ENCODE data around the gene SERPINB10.

The SERPINB10 gene

GRCh38 chr18:63951302-63951705, 43.5 kb downstream of the SERPINB10 start:
- DNase-seq = peak in 1 of 5 experiments; percentile 48

DNA sequence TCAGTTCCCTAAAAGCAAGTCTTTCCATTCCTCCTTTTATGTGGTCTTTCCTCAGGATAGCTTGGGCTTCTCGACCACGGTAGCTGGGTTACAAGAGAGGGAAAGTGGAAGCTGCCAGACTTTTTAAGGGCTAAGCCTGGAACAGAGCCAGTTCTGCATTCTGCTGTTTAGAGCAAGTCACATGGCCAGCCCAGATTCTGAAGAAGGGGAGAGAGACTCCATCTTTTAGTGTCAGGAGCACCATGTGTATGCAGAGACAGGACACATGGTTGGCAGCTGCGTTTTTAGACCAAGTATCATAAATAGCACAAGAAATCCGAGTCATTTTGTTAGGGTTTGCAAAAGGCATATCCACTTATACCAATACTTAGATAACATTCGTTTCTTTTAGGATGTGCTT, 46.1 kb downstream of the SERPINB10 start:
- no peak for DNase-seq

GRCh38 chr18:63956755-63957154, 49.0 kb downstream of the SERPINB10 start:
- DNase-seq = no peak

DNA sequence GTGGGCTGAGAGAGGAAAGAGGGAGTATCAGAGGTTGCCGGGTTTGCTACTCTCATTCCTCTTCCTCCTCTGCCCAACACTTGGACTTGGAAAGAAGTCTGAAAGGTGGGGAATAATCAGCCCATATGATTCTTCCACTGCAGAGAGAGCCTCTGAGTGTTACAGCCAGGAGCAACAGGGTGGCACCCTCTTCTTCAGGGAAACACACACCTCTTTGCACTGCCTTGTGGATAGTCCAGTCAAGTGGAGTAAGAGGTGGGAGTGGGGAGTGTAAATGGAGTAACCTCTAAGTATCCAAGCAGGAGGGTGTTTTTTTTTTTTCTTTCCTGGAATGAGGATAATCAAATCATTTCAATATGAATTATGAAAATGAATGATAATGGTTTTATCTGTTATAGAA, 53.1 kb downstream of the SERPINB10 start:
- DNase-seq = no peak

DNA sequence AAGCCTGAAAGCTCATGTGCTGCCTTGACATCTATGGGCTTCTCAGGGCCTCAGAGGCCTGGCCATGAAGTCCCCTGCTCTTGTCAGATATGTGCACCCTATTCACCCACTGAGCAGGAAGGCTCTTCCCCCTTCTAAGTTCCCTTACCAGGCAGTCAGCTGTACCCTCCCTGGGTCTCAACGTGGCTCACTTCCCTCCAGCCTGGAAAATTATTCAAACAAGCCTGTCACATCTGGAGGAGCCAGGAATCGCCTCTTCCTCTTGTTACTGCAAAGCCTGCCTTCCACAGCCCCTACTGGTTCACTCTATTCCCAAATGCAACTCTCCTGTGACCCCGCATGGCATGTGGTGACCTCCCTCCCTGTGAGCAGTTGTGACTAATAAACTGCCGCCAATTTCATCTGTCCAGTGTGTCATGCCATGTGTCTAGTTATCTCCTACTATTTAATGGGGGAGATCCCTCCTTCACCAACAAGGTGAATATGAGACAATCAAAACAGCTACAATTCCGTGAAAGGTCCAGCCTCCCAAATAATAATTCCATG, 53.8 kb downstream of the SERPINB10 start:
- no peak for DNase-seq

- DNase-seq = no peak
These were observed 54.4 kb downstream of the SERPINB10 start for GRCh38 chr18:63962137-63962536.

GRCh38 chr18:63963615-63964256, 56.0 kb downstream of the SERPINB10 start:
- peak in 3 of 5 experiments; percentile 24 to 69 (median 34) for DNase-seq

GRCh38 chr18:63964908-63965307, 57.1 kb downstream of the SERPINB10 start:
- DNase-seq = no peak

GRCh38 chr18:63965716-63966330, 58.1 kb downstream of the SERPINB10 start:
- no peak for DNase-seq

GRCh38 chr18:63969942-63970808, 62.4 kb downstream of the SERPINB10 start, which contains the start of gene SERPINB8:
Gene SERPINB8 (plus strand): TSS chr18:63970081. CDS start chr18:63978309, 8,228 bp downstream.
- peak; percentile 58 to 92 (median 67) for DNase-seq

- DNase-seq = no peak
These were observed 63.0 kb downstream of the SERPINB10 start for GRCh38 chr18:63970809-63971205.

GRCh38 chr18:63971320-63972001, 63.7 kb downstream of the SERPINB10 start:
- no peak for DNase-seq

DNA sequence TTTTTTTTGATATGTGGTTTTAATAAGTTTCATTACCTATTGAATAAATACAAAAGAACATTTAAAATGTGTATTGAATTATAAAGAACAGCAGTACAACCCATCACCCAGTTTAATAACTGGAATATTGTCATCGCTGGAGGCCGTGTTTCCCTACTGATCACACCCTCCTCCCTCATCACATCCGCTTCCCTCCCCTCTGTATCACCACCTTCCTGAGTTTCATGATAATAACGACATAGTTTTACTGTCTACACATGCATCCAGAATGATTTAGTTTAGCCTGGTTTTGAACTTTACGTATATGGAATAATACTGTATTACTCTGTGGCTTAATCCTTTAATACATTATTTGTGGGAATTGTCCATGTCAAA, 64.2 kb downstream of the SERPINB10 start:
- no peak for DNase-seq

DNA sequence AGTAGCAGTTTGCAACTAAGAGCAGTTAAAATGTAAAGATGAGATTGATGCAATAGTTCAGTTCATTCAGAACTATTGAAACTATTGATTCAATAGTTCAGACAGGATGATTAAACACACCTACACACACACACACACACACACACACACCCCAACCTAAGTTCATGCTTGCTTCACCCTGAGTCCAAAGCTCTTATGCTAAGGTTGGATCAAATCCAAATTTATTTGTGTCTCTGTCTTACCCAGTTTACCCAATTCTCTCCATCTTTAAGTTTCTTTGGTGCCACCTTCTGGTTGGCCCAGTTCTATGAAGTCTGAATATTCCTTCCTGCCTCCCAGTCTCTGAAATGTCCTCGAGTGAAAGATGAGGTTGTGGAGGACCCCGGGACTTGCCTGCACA, 67.2 kb downstream of the SERPINB10 start:
- DNase-seq = peak in 1 of 5 experiments; percentile 33

GRCh38 chr18:63975628-63976027, 67.9 kb downstream of the SERPINB10 start:
- no peak for DNase-seq

DNA sequence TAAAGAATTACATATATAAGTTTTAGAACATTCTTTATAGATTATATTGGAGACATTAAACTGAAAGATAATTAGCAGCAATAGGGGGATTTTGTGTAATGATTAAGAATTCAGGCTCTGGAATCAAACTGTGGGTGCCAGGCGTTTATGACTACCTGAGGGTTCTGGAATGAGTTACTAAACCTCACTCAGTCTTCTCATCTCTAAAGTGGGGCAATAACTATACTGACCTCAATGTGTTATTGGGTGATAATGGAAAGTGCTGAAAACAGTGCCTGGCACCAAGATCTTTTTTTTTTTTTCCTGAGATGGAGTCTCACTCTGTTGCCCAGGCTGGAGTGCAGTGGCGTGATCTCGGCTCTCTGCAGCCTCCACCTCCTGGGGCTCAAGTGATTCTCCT, 69.3 kb downstream of the SERPINB10 start:
- peak in 1 of 5 experiments; percentile 26 for DNase-seq

DNA sequence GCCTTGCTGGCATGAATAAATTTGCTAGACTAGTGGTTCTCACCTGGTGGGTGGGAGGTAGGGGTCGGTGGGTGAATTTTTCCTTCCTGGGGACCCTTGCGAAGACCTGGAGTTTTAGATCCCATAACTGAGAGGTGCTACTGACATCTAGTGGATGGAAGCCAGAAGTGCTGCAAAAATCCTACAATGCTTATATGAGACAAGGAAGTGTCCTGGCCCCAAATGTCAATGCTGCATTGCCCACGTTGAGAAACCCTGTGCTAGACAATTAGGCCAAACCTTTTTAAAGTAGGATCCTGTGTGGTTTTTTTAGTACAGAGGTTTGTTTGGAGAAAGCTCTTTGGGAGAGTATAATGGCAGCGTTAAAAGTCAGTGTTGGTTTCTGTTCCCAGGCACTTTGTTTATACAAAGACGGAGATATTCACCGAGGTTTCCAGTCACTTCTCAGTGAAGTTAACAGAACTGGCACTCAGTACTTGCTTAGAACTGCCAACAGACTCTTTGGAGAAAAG, 71.7 kb downstream of the SERPINB10 start:
- DNase-seq = peak in 2 of 5 experiments; percentile 20 to 63

DNA sequence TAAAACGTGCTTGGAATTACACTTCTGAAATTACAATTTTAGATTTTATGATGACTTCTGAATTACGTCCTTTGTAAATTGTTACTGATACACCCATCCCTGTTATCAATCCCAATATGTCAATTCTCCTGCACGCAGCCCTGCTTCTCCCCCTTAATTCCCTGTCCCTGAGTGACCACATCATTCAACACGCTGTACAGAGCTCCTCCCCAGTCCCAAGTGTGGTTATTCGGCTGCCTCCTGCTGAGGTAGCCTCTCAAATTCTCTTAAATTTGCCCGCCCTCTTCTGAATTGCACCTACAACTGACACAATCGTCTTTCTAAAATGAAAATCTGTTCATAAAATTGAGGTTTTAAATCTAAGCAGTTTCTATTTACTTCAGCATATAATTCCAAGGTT, 72.3 kb downstream of the SERPINB10 start:
- DNase-seq = no peak

DNA sequence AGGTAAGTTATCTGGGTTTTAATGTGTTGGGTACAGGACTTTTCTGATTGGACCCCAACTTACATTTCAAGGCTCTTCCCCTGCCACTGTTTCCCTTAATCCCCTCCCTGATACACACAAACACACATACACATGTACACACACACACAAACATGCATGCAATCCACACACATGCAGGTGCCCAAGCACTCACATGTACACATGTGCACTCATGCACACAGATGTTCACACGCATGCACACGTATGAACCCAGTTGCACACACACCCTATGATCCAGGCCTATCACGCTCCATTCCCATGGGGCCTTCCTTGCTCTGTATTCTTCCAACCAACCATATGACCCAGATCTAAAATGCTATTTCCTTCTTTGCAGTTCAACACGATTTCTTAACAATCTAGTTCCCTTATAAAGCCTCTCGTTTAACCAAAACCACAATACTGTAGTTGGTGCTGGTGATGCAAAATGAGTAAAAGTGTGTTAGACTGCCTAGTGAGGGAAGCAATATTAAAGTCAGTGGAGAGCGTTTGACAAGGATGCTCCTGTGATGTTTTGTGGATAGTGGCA, 73.2 kb downstream of the SERPINB10 start:
- peak in 1 of 5 experiments; percentile 44 for DNase-seq

DNA sequence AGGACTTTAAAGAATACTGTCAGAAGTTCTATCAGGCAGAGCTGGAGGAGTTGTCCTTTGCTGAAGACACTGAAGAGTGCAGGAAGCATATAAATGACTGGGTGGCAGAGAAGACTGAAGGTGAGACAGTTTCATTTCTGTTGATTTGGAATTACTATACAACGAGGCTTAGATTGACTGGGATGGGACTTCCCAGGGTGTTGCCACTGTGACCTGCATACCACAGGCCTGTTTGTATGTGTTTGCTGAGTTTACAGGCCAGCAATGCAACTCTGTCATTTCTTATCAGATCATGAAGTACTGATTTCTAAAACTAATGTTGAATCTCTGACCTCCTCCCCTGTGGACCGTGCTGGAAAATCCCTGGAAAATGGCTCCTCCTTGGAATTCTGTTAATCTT, 74.0 kb downstream of the SERPINB10 start:
- peak in 1 of 5 experiments; percentile 52 for DNase-seq

- no peak for DNase-seq
These were observed 74.6 kb downstream of the SERPINB10 start for GRCh38 chr18:63982361-63982760.
